GM19452 (cell line): Measurements from ENCODE around the gene SYCP1.
"Not testable (repeated sequence)": the region's sequence is repeated elsewhere in the genome, so short reads cannot be mapped to it uniquely, and the experiment has no call there.

ENCODE experiments used
- ATAC-seq: cut with Tn5 transposase; IDR thresholded peaks from one replicate; pipeline ENCODE4 v1.9.1; 2021; ENCODE audit not compliant: unreplicated experiment

Gene SYCP1

GRCh38 chr1:114976891-114977290 lies 122.2 kb downstream of the SYCP1 start:
- no peak for ATAC-seq

GRCh38 chr1:114979278-114979891 lies 124.7 kb downstream of the SYCP1 start:
- no peak for ATAC-seq

- ATAC-seq: no peak
Measured at GRCh38 chr1:114982251-114982650, 127.6 kb downstream of the SYCP1 start.

GRCh38 chr1:114986286-114986685 lies 131.6 kb downstream of the SYCP1 start:
- ATAC-seq: no peak

- no peak for ATAC-seq
Measured at GRCh38 chr1:114988095-114988494, 133.4 kb downstream of the SYCP1 start.

GRCh38 chr1:114997510-114998289 lies 143.0 kb downstream of the SYCP1 start:
- no peak for ATAC-seq

- ATAC-seq: no peak
Measured at GRCh38 chr1:115006191-115006590, 151.5 kb downstream of the SYCP1 start.

GRCh38 chr1:115012006-115012405 lies 157.3 kb downstream of the SYCP1 start:
- ATAC-seq: no peak

GRCh38 chr1:115012434-115012833 lies 157.8 kb downstream of the SYCP1 start:
- ATAC-seq: no peak

- no peak for ATAC-seq
Measured at GRCh38 chr1:115013792-115014191, 159.1 kb downstream of the SYCP1 start.

- ATAC-seq: not testable (repeated sequence)
Measured at GRCh38 chr1:115019549-115019948, 164.9 kb downstream of the SYCP1 start.

- ATAC-seq: no peak
Measured at GRCh38 chr1:115021145-115021544, 166.5 kb downstream of the SYCP1 start.

- ATAC-seq: no peak
Measured at GRCh38 chr1:115023593-115023992, 168.9 kb downstream of the SYCP1 start.

GRCh38 chr1:115029526-115029925 lies 174.9 kb downstream of the SYCP1 start, which contains the start of gene TSHB:
Gene TSHB (plus strand): TSS chr1:115029826. CDS start chr1:115033363, 3,537 bp downstream.
- no peak for ATAC-seq

- ATAC-seq: no peak
Measured at GRCh38 chr1:115031595-115031994, 176.9 kb downstream of the SYCP1 start.

GRCh38 chr1:115035652-115036051 lies 181.0 kb downstream of the SYCP1 start:
- ATAC-seq: no peak

GRCh38 chr1:115036814-115037507 lies 182.3 kb downstream of the SYCP1 start:
- ATAC-seq: no peak

- no peak for ATAC-seq
Measured at GRCh38 chr1:115040501-115040900, 185.8 kb downstream of the SYCP1 start.

- ATAC-seq: no peak
Measured at GRCh38 chr1:115041654-115042053, 187.0 kb downstream of the SYCP1 start.
